Activated T-helper 17 cell treated with anti-CD3 and anti-CD28 coated beads, Interleukin-2, amount 50 U/mL, for 72 hours (primary cell): ENCODE measurements around the gene HIBADH. TPM values are rescaled to one million over a fixed set of nuclear protein-coding genes. Genes with fewer than 3 reads are reported as not detected.

Experiments
- ATAC-seq: fragments of 150-1000 bp; cut with Tn5 transposase; replicated peaks from 2 replicates; pipeline ENCODE4 v1.10.0; 2021; ENCODE audit warnings: mild to moderate bottlenecking, moderate library complexity
- H3K27ac Mint-ChIP-seq: one replicate; pipeline ENCODE4 v1.8.0; 2022; ENCODE audit warnings: mixed read lengths
- H3K27me3 Mint-ChIP-seq: one replicate; pipeline ENCODE4 v1.8.0; 2022; ENCODE audit warnings: mixed read lengths
- H3K36me3 Mint-ChIP-seq: one replicate; pipeline ENCODE4 v1.8.0; 2022; ENCODE audit warnings: low read depth, mild to moderate bottlenecking, mixed read lengths
- H3K4me1 Mint-ChIP-seq: one replicate; pipeline ENCODE4 v1.8.0; 2022; ENCODE audit warnings: mixed read lengths
- H3K4me3 Mint-ChIP-seq: one replicate; pipeline ENCODE4 v1.8.0; 2022; ENCODE audit warnings: mild to moderate bottlenecking, mixed read lengths
- H3K9me3 Mint-ChIP-seq: one replicate; pipeline ENCODE4 v1.8.0; 2022; ENCODE audit warnings: mixed read lengths
- total RNA-seq, 2 donors: library from RNA; stranded (reverse); gene quantifications; one replicate each; pipeline ENCODE4 v1.2.3, GENCODE V29; 2022

Gene HIBADH
- total RNA-seq, 2 donors from 2014 or later = 12.0 to 12.1 TPM

DNA sequence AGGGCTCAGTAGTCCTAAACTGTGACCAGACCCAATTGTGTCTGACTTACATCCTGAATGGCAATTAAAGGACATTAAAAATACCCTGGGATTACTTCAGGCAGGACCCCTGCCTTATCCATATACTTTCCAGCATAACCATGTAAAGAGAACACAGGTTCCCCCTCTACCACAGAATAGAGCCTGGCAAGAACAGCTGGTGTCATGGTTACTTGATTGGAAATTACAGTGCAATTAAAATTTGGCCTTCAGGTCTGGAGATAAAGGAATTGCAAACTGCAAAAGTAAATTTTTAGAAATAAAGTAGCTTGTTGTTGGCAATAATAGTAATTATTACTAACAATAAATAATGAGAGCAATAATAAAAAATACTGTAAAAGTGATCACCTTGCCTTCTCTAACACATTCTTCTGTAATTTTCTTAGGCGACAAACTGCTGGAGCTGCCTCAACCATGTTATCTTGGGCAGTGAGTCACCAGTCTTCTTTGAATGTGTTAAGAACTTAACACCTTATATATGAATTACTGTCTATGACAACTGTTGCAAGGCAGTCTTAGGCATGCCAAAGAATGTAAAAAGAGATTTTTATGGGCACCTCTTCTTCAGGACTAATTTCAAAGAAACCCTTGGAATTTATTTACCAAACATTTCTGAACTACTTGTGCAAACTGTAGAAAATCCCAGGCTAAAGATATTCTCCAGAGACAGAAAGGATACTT is 53.7 kb downstream of the HIBADH start:
- H3K27ac Mint-ChIP-seq = no peak overlapping the region
- H3K4me1 Mint-ChIP-seq = no peaks in the 10 kb centered on the region
- no peaks in the 10 kb centered on the region for H3K36me3 Mint-ChIP-seq
- no peaks in the 10 kb centered on the region for H3K9me3 Mint-ChIP-seq
- ATAC-seq = no peak
- H3K4me3 Mint-ChIP-seq = no peak overlapping the region
- H3K27me3 Mint-ChIP-seq = no peaks in the 10 kb centered on the region

- no peak for ATAC-seq
- Mint-ChIP-seq H3K4me3 (no peak overlapping the region), H3K4me1 (no peaks in the 10 kb centered on the region), H3K27ac (no peak overlapping the region), H3K36me3 (no peaks in the 10 kb centered on the region), H3K9me3 (no peaks in the 10 kb centered on the region), H3K27me3 (no peaks in the 10 kb centered on the region)
These were observed 55.5 kb downstream of the HIBADH start for GRCh38 chr7:27607210-27607606.

- no peaks in the 10 kb centered on the region for H3K9me3 Mint-ChIP-seq
- H3K36me3 Mint-ChIP-seq = no peaks in the 10 kb centered on the region
- H3K27me3 Mint-ChIP-seq = no peaks in the 10 kb centered on the region
- ATAC-seq = no peak
- no peaks in the 10 kb centered on the region for H3K4me1 Mint-ChIP-seq
- H3K27ac Mint-ChIP-seq = no peak overlapping the region
- no peak overlapping the region for H3K4me3 Mint-ChIP-seq
These were observed 56.1 kb downstream of the HIBADH start for GRCh38 chr7:27606270-27607209.

DNA sequence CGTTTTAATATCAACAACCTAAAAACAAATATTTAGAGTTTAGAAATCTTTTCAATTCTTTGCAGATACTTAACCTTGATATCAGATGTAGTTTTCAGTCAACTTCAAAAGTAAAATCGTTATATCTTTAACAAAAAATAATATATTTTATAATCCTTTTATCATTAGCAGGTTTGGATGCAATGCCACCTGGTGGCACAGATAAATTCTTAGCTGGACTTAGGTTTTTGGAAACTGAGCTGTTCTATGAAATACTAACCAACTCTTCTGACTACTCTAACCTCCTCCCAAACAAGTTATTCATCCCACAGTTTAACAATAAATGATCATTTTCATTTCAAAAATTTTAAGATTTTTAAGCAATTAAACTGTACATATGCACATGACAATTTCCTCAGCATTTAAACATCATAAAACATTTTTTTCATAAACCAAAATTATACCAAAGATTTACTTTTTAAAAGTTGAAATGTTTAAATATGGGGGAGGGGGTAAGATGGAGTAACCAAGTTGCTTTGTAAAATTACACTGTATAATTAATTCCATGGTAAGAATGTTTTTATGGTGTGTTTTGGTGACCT is 56.9 kb downstream of the HIBADH start:
- Mint-ChIP-seq H3K9me3 (no peaks in the 10 kb centered on the region), H3K4me1 (no peaks in the 10 kb centered on the region), H3K36me3 (no peaks in the 10 kb centered on the region), H3K27me3 (no peaks in the 10 kb centered on the region), H3K27ac (no peak overlapping the region), H3K4me3 (no peak overlapping the region)
- ATAC-seq = no peak

- H3K27ac Mint-ChIP-seq = no peak overlapping the region
- no peaks in the 10 kb centered on the region for H3K36me3 Mint-ChIP-seq
- no peak overlapping the region for H3K4me3 Mint-ChIP-seq
- no peaks in the 10 kb centered on the region for H3K27me3 Mint-ChIP-seq
- no peak for ATAC-seq
- no peaks in the 10 kb centered on the region for H3K9me3 Mint-ChIP-seq
- H3K4me1 Mint-ChIP-seq = no peaks in the 10 kb centered on the region
These were observed 57.4 kb downstream of the HIBADH start for GRCh38 chr7:27605283-27605682.

GRCh38 chr7:27603813-27604212 is 58.9 kb downstream of the HIBADH start:
- Mint-ChIP-seq H3K9me3 (no peaks in the 10 kb centered on the region), H3K36me3 (peaks cover 2% of the 10 kb centered on the region), H3K27ac (no peak overlapping the region), H3K27me3 (no peaks in the 10 kb centered on the region), H3K4me1 (no peaks in the 10 kb centered on the region), H3K4me3 (no peak overlapping the region)
- no peak for ATAC-seq

GRCh38 chr7:27602766-27603165 is 59.9 kb downstream of the HIBADH start:
- Mint-ChIP-seq H3K36me3 (peaks cover 7% of the 10 kb centered on the region), H3K4me1 (peaks cover 5% of the 10 kb centered on the region), H3K27ac (no peak overlapping the region), H3K4me3 (no peak overlapping the region), H3K9me3 (no peaks in the 10 kb centered on the region), H3K27me3 (no peaks in the 10 kb centered on the region)
- ATAC-seq = no peak

GRCh38 chr7:27601217-27601616 is 61.5 kb downstream of the HIBADH start:
- Mint-ChIP-seq H3K4me3 (no peak overlapping the region), H3K4me1 (peaks cover 5% of the 10 kb centered on the region), H3K27me3 (no peaks in the 10 kb centered on the region), H3K27ac (no peak overlapping the region), H3K9me3 (no peaks in the 10 kb centered on the region), H3K36me3 (peaks cover 7% of the 10 kb centered on the region)
- ATAC-seq = no peak

DNA sequence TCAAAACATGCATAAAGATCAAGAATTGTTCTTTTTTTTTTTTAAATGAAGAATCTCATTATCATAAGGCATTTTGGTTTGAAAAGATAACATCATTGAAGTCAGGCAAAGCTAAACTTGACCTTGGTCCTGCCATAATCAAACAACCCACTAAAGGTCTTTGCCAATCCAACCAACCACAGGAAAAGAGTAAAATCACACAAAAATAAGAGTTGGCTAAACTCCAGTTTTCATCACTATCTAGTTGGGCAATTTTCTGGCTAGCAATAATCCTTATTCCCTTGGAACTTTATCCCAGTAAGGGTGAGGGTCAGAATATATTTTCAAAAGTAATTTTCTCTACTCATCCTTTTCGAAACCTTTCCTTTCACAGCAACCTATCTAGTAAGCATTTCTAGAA is 62.4 kb downstream of the HIBADH start:
- H3K4me3 Mint-ChIP-seq = no peak overlapping the region
- ATAC-seq = no peak
- H3K36me3 Mint-ChIP-seq = peaks cover 7% of the 10 kb centered on the region
- H3K4me1 Mint-ChIP-seq = peaks cover 5% of the 10 kb centered on the region
- H3K27ac Mint-ChIP-seq = no peak overlapping the region
- H3K9me3 Mint-ChIP-seq = no peaks in the 10 kb centered on the region
- no peaks in the 10 kb centered on the region for H3K27me3 Mint-ChIP-seq

DNA sequence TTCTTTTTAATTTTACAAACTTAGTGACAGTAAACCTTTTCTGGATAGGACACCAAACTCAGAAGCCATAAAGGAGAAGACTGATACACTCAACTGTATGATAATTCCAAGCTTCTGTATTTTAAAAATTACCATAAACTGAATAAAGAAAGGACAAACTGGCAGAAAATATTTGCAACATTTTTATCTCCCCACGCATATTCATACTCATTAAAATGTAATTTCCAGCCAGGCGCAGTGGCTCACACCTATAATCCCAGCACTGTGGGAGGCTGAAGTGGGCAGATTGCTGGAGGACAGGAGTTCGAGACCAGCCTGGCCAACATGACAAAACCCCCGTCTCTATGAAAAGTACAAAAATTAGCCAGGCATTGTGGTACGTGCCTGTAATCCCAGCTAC is 67.7 kb downstream of the HIBADH start:
- Mint-ChIP-seq H3K27ac (no peak overlapping the region), H3K9me3 (no peaks in the 10 kb centered on the region), H3K4me3 (no peak overlapping the region), H3K4me1 (peaks cover 5% of the 10 kb centered on the region), H3K36me3 (peaks cover 18% of the 10 kb centered on the region), H3K27me3 (no peaks in the 10 kb centered on the region)
- no peak for ATAC-seq

- H3K27ac Mint-ChIP-seq = no peak overlapping the region
- no peak overlapping the region for H3K4me3 Mint-ChIP-seq
- H3K4me1 Mint-ChIP-seq = no peaks in the 10 kb centered on the region
- H3K9me3 Mint-ChIP-seq = no peaks in the 10 kb centered on the region
- H3K36me3 Mint-ChIP-seq = peaks cover 12% of the 10 kb centered on the region
- no peaks in the 10 kb centered on the region for H3K27me3 Mint-ChIP-seq
- no peak for ATAC-seq
These were observed 69.5 kb downstream of the HIBADH start for GRCh38 chr7:27593226-27593625.

- H3K4me3 Mint-ChIP-seq = no peak overlapping the region
- no peaks in the 10 kb centered on the region for H3K27me3 Mint-ChIP-seq
- H3K27ac Mint-ChIP-seq = no peak overlapping the region
- H3K4me1 Mint-ChIP-seq = no peaks in the 10 kb centered on the region
- peaks cover 12% of the 10 kb centered on the region for H3K36me3 Mint-ChIP-seq
- no peaks in the 10 kb centered on the region for H3K9me3 Mint-ChIP-seq
- no peak for ATAC-seq
These were observed 72.3 kb downstream of the HIBADH start for GRCh38 chr7:27590416-27590815.

- Mint-ChIP-seq H3K4me1 (no peaks in the 10 kb centered on the region), H3K4me3 (no peak overlapping the region), H3K36me3 (peaks cover 6% of the 10 kb centered on the region), H3K27me3 (no peaks in the 10 kb centered on the region), H3K27ac (no peak overlapping the region), H3K9me3 (no peaks in the 10 kb centered on the region)
- ATAC-seq = no peak
These were observed 75.3 kb downstream of the HIBADH start for GRCh38 chr7:27587429-27587828.

- ATAC-seq = no peak
- Mint-ChIP-seq H3K9me3 (no peaks in the 10 kb centered on the region), H3K36me3 (peaks cover 2% of the 10 kb centered on the region), H3K27me3 (no peaks in the 10 kb centered on the region), H3K27ac (no peak overlapping the region), H3K4me3 (no peak overlapping the region), H3K4me1 (no peaks in the 10 kb centered on the region)
These were observed 75.9 kb downstream of the HIBADH start for GRCh38 chr7:27586825-27587224.
